CD8-positive, alpha-beta memory T cell (primary cell): ENCODE data around the gene GJB4. TPM values are rescaled to one million over a fixed set of nuclear protein-coding genes. Genes with fewer than 3 reads are reported as not detected.
A peak's percentile ranks its signal among the peaks of the same experiment; 100 is the strongest.

Source experiments
- CTCF ChIA-PET: fragments of 350-600 bp; sonication (Branson Sonifier 250); formaldehyde crosslinking; loops from one replicate; lab custom pipeline; 2021; ENCODE audit warnings: antibody characterized with exemption; lab: Charles Lee
- POLR2A ChIA-PET: fragments of 350-600 bp; sonication (Branson Sonifier 250); formaldehyde crosslinking; loops from one replicate; lab custom pipeline; 2021; ENCODE audit warnings: antibody characterized with exemption; lab: Charles Lee
- DNase-seq, 5 donors: peaks; one replicate each; pipeline versions ENCODE4 v3.0.0 to v3.0.0-alpha.2; 2020 to 2022; ENCODE audit warnings: mixed read lengths in 1 of 5
- H3K27ac ChIP-seq: one replicate; pipeline ENCODE4 v1.7.0; 2013; ENCODE audit warnings: low read depth, mild to moderate bottlenecking, low read length, moderate library complexity
- H3K27me3 ChIP-seq: 2 replicates; pipeline ENCODE4 v1.7.0; 2013; ENCODE audit warnings: low read length, mild to moderate bottlenecking; ENCODE audit not compliant: insufficient read depth, poor library complexity, severe bottlenecking
- H3K36me3 ChIP-seq: 2 replicates; pipeline ENCODE4 v1.7.0; 2013; ENCODE audit warnings: mild to moderate bottlenecking, low read length, moderate library complexity; ENCODE audit not compliant: insufficient read depth
- H3K4me1 ChIP-seq: 2 replicates; pipeline ENCODE4 v1.7.0; 2013; ENCODE audit warnings: mild to moderate bottlenecking, low read length, moderate library complexity; ENCODE audit not compliant: insufficient read depth
- H3K4me3 ChIP-seq: 2 replicates; pipeline ENCODE4 v1.7.0; 2013; ENCODE audit warnings: mild to moderate bottlenecking, low read length
- H3K9me3 ChIP-seq: 2 replicates; pipeline ENCODE4 v1.7.0; 2013; ENCODE audit warnings: mild to moderate bottlenecking, low read length
- H3K27ac Mint-ChIP-seq, 8 donors: one replicate each; pipeline ENCODE4 v1.8.0; 2020 to 2021; ENCODE audit warnings: mixed read lengths in 8 of 8, mild to moderate bottlenecking in 6 of 8, inconsistent platforms in 3 of 8, moderate library complexity in 3 of 8
- H3K27me3 Mint-ChIP-seq, 2 donors: one replicate each; pipeline ENCODE4 v1.8.0; 2020 to 2021; ENCODE audit warnings: mixed read lengths in 2 of 2, mild to moderate bottlenecking in 1 of 2, moderate library complexity in 1 of 2
- H3K36me3 Mint-ChIP-seq, 3 donors: one replicate each; pipeline ENCODE4 v1.8.0; 2020 to 2021; ENCODE audit warnings: mixed read lengths in 3 of 3, inconsistent platforms in 1 of 3, mild to moderate bottlenecking in 1 of 3
- H3K4me1 Mint-ChIP-seq, 3 donors: one replicate each; pipeline ENCODE4 v1.8.0; 2020 to 2021; ENCODE audit warnings: mixed read lengths in 3 of 3, inconsistent platforms in 1 of 3, mild to moderate bottlenecking in 1 of 3
- H3K4me3 Mint-ChIP-seq, 7 donors: one replicate each; pipeline ENCODE4 v1.8.0; 2020 to 2021; ENCODE audit warnings: mixed read lengths in 7 of 7, mild to moderate bottlenecking in 6 of 7, moderate library complexity in 4 of 7, inconsistent platforms in 2 of 7
- H3K9me3 Mint-ChIP-seq, 5 donors: one replicate each; pipeline ENCODE4 v1.8.0; 2020 to 2022; ENCODE audit warnings: mixed read lengths in 5 of 5, mild to moderate bottlenecking in 3 of 5, moderate library complexity in 2 of 5, inconsistent platforms in 1 of 5
- polyA plus RNA-seq: library from polyadenylated mRNA; unstranded; fragments of 300-500 nt; fragmentation: Illumina TruSeq; gene quantifications from one replicate; pipeline ENCODE4 v1.2.3, GENCODE V29; 2021
- total RNA-seq, 2 experiments: library from RNA; stranded (reverse); gene quantifications; one replicate each; pipeline ENCODE4 v1.2.3, GENCODE V29; 2021

Gene GJB4
- total and polyA plus RNA-seq, 3 experiments from 2014 or later: not detected

DNA sequence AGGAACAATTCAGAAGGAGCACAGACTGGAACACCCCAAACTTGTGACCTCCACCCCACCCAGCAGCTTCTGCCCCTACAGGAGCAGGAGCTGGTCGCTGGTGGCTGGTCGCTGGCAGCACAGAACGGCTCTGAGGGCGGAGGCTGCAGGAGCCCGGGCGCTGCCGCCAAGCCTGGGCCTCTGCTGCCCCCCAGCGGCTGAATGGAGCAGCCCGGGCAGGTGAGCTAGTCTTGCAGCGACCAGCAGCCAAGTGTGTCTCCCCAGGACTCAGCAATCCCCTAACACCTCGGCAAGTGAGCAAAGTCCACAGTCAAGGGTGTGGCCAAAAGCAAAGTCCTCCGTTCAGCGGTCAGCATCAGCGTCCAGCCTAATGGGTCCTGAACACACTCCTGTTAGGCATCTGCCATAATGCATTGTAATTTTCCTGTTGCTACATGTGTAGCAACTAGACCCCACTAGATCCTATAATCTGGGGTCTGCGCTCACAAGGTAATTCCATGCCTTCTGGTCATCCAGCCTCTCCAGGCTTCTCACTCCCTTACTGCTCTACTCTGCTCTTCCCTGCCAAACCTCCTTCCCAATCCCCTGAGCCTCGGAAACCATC is 16.8 kb upstream of the GJB4 start:
- H3K4me1 ChIP-seq: no peaks in the 10 kb centered on the region
- Mint-ChIP-seq H3K9me3 (no peaks in the 10 kb centered on the region), H3K4me3 (no peak overlapping the region), H3K27ac (no peak overlapping the region), H3K4me1 (peaks cover 0 to 6% (median 4%) of the 10 kb centered on the region in 3 donors), H3K27me3 (peaks cover 13 to 14% of the 10 kb centered on the region in 2 donors), H3K36me3 (no peaks in the 10 kb centered on the region)
- no peaks in the 10 kb centered on the region for H3K27me3 ChIP-seq
- CTCF ChIA-PET: interaction anchor here (0.5 to 4.2 kb wide), 15 partner anchors 8 to 1110 kb away, joined by 3 to 21 read pairs (median 4); partner anchors contain the start of gene GJB5
- POLR2A ChIA-PET: no interaction called here
- H3K36me3 ChIP-seq: no peaks in the 10 kb centered on the region
- H3K27ac ChIP-seq: no peak overlapping the region
- peak; percentile 45 to 73 (median 59) for DNase-seq
- no peaks in the 10 kb centered on the region for H3K9me3 ChIP-seq
- H3K4me3 ChIP-seq: no peak overlapping the region

DNA sequence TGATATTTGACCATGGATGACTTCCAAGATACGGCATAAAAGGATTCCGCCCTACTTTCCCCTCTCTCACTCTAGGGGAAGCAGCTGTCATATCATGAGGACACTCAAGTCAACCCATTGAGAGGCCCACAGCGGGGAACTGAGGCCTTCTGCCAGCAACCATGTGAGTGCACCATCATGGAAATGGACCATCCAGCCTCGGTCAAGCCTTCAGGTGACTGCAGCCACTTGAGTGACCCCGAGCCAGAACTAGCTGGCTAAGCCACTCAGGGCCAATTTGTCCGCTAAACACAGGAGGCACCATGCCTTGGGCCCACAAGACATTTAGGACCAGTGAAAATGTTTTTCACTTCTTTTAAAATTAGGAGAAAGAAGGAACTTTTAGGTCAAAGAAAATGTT is 15.8 kb upstream of the GJB4 start:
- no peaks in the 10 kb centered on the region for H3K36me3 ChIP-seq
- Mint-ChIP-seq H3K4me3 (no peak overlapping the region), H3K27ac (no peak overlapping the region), H3K27me3 (peaks cover 14 to 22% of the 10 kb centered on the region in 2 donors), H3K9me3 (no peaks in the 10 kb centered on the region), H3K4me1 (peaks cover 0 to 6% (median 4%) of the 10 kb centered on the region in 3 donors), H3K36me3 (no peaks in the 10 kb centered on the region)
- ChIA-PET CTCF (interaction anchor here (1.2 to 4.2 kb wide), 6 partner anchors 9 to 1111 kb away, joined by 4 to 21 read pairs (median 8); partner anchors contain the start of gene GJB5), POLR2A (no interaction called here)
- no peaks in the 10 kb centered on the region for H3K27me3 ChIP-seq
- H3K4me3 ChIP-seq: no peak overlapping the region
- H3K9me3 ChIP-seq: no peaks in the 10 kb centered on the region
- no peaks in the 10 kb centered on the region for H3K4me1 ChIP-seq
- no peak for DNase-seq
- no peak overlapping the region for H3K27ac ChIP-seq

- no peak overlapping the region for H3K27ac Mint-ChIP-seq
- Histone ChIP-seq H3K9me3 (no peaks in the 10 kb centered on the region), H3K4me1 (no peaks in the 10 kb centered on the region), H3K4me3 (no peak overlapping the region), H3K27me3 (no peaks in the 10 kb centered on the region), H3K36me3 (no peaks in the 10 kb centered on the region), H3K27ac (no peak overlapping the region)
- no peak for DNase-seq
- ChIA-PET CTCF (interaction anchor here (1.6 to 4.2 kb wide), 2 partner anchors 10 to 1112 kb away, joined by 4 to 21 read pairs; no protein-coding TSS in a partner anchor), POLR2A (no interaction called here)
- no peak overlapping the region for H3K4me3 Mint-ChIP-seq
- H3K36me3 Mint-ChIP-seq: peaks cover 0 to 1% (median 0%) of the 10 kb centered on the region in 3 donors
- no peaks in the 10 kb centered on the region for H3K9me3 Mint-ChIP-seq
- peaks cover 0 to 6% (median 4%) of the 10 kb centered on the region in 3 donors for H3K4me1 Mint-ChIP-seq
- H3K27me3 Mint-ChIP-seq: peaks cover 13 to 27% of the 10 kb centered on the region in 2 donors
Observed at GRCh38 chr1:34744851-34745250, 14.7 kb upstream of the GJB4 start.

- ChIA-PET CTCF (no interaction called here), POLR2A (no interaction called here)
- H3K4me1 Mint-ChIP-seq: peaks cover 0 to 6% (median 4%) of the 10 kb centered on the region in 3 donors
- H3K4me1 ChIP-seq: no peaks in the 10 kb centered on the region
- H3K36me3 Mint-ChIP-seq: peaks cover 0 to 1% (median 0%) of the 10 kb centered on the region in 3 donors
- no peaks in the 10 kb centered on the region for H3K27me3 ChIP-seq
- H3K4me3 Mint-ChIP-seq: no peak overlapping the region
- no peaks in the 10 kb centered on the region for H3K9me3 Mint-ChIP-seq
- H3K36me3 ChIP-seq: no peaks in the 10 kb centered on the region
- H3K27ac Mint-ChIP-seq: no peak overlapping the region
- H3K4me3 ChIP-seq: no peak overlapping the region
- no peaks in the 10 kb centered on the region for H3K9me3 ChIP-seq
- H3K27me3 Mint-ChIP-seq: peaks cover 9 to 20% of the 10 kb centered on the region in 2 donors
- no peak overlapping the region for H3K27ac ChIP-seq
- DNase-seq: peak in 1 of 5 donors; percentile 22
Observed at GRCh38 chr1:34745666-34746065, 13.9 kb upstream of the GJB4 start.

DNA sequence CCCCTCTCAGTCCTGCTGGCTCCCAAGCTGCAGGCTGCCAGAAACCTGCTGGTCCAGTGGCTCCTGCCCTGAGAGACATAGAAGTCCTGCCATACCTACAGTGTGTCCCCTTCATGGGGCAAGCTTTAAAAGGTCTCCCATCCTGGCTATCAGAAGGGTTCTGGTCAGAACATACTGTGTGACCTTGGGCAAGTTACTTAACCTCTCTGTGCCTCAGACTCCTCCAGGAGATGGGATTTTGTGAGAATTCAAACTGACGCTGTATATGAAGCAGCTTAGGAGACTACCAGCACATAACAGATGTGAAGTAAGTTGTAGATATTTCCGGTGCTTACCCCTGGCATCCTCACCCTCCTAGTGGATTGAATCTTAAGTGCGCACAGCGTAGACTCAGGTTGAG is 13.4 kb upstream of the GJB4 start:
- no peaks in the 10 kb centered on the region for H3K36me3 ChIP-seq
- H3K27ac Mint-ChIP-seq: no peak overlapping the region
- H3K27ac ChIP-seq: no peak overlapping the region
- DNase-seq: no peak
- H3K36me3 Mint-ChIP-seq: peaks cover 0 to 1% (median 0%) of the 10 kb centered on the region in 3 donors
- peaks cover 0 to 6% (median 4%) of the 10 kb centered on the region in 3 donors for H3K4me1 Mint-ChIP-seq
- no peaks in the 10 kb centered on the region for H3K4me1 ChIP-seq
- no peaks in the 10 kb centered on the region for H3K27me3 ChIP-seq
- no peak overlapping the region for H3K4me3 Mint-ChIP-seq
- no peaks in the 10 kb centered on the region for H3K9me3 Mint-ChIP-seq
- ChIA-PET POLR2A (no interaction called here), CTCF (no interaction called here)
- no peak overlapping the region for H3K4me3 ChIP-seq
- peaks cover 9 to 16% of the 10 kb centered on the region in 2 donors for H3K27me3 Mint-ChIP-seq
- H3K9me3 ChIP-seq: no peaks in the 10 kb centered on the region

DNA sequence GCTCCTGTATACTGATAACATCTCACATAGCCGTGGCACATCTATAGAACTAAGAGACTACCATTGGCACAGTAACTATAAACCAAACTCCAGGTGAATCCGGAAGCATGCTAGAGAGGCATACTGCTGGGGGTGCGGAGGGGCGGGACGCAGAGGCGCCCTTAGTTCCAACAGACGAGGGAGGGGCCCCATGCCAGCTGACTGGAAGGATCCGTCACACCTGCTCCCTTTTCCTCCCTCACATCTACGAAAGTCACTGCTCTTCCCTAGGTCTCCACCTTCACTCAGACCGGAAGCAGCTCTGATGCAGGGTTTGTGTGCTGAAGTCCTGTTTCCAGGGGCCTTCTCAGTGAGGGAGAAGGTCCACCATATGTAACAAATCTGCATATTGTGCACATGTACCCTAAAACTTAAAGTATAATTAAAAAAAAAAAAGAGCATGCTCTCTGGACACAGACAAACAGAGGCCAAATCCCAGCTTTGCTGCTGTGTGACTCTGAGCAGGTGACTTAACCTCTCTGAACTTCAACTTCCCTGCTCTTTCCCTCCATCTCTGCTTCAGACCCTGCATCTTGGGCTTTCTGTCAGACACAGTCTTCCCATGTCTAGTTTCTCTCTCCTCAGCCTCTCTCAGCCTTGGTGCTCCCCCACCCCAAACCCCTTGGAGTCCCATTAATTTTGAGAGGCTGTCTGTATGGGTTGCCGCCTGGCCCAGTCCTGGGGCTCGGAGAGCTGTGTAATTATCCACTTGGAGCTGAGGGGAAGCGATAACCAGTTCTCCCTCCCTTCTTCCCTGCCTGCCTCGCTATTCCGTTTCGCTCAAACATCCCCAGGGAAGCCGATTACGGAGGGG is 12.5 kb upstream of the GJB4 start:
- Mint-ChIP-seq H3K27me3 (peaks cover 9 to 14% of the 10 kb centered on the region in 2 donors), H3K9me3 (no peaks in the 10 kb centered on the region), H3K4me3 (peak overlapping the region in 1 of 7 donors; percentile 52), H3K27ac (no peak overlapping the region), H3K36me3 (peaks cover 0 to 1% (median 0%) of the 10 kb centered on the region in 3 donors), H3K4me1 (peaks cover 0 to 6% (median 4%) of the 10 kb centered on the region in 3 donors)
- H3K9me3 ChIP-seq: no peaks in the 10 kb centered on the region
- POLR2A ChIA-PET: no interaction called here
- H3K27me3 ChIP-seq: no peaks in the 10 kb centered on the region
- H3K4me3 ChIP-seq: no peak overlapping the region
- no peak overlapping the region for H3K27ac ChIP-seq
- peak in 1 of 5 donors; percentile 43 for DNase-seq
- H3K4me1 ChIP-seq: no peaks in the 10 kb centered on the region
- no peaks in the 10 kb centered on the region for H3K36me3 ChIP-seq
- CTCF ChIA-PET: no interaction called here

DNA sequence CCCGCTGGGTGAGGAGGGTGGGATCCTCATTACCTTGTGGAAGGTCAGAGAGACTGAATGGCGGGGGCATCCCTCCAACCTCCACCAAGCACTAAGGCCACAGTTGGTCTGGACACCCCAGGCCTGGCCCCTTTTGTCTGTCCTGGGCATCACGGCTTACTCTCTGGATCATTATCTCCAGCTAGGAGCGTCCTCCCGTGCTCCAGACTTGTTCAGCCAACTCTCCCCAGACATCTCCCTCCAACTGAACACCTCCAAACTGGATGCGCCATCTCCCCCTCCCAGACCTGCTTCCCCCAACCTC is 11.9 kb upstream of the GJB4 start:
- H3K36me3 Mint-ChIP-seq: peaks cover 0 to 1% (median 0%) of the 10 kb centered on the region in 3 donors
- H3K9me3 ChIP-seq: no peaks in the 10 kb centered on the region
- no peak overlapping the region for H3K4me3 Mint-ChIP-seq
- H3K4me1 ChIP-seq: no peaks in the 10 kb centered on the region
- peak in 1 of 5 donors; percentile 13 for DNase-seq
- ChIA-PET POLR2A (no interaction called here), CTCF (no interaction called here)
- H3K9me3 Mint-ChIP-seq: no peaks in the 10 kb centered on the region
- H3K4me3 ChIP-seq: no peak overlapping the region
- H3K27me3 ChIP-seq: no peaks in the 10 kb centered on the region
- H3K27ac Mint-ChIP-seq: no peak overlapping the region
- peaks cover 9 to 14% of the 10 kb centered on the region in 2 donors for H3K27me3 Mint-ChIP-seq
- no peak overlapping the region for H3K27ac ChIP-seq
- no peaks in the 10 kb centered on the region for H3K36me3 ChIP-seq
- H3K4me1 Mint-ChIP-seq: peaks cover 0 to 2% (median under 1%) of the 10 kb centered on the region in 3 donors

DNA sequence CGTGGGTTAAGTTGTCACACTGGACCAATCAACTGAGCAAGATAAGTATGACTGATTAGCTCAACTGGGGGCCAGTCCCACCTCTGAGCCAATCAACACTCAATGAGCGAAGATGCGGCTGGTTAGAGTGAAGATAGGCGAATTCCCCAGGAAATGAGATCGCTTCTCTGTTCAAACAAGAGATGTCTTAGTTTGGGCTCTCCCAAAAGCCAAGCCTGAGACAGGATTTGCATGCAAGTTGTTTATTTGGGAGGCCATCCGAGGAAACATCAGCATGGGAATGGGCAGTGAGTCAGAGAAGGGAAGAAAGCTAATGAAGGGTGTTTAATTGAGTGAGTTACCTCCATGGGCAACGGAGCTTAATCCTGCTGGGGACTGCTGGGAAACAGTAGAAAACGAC is 9.5 kb upstream of the GJB4 start:
- POLR2A ChIA-PET: no interaction called here
- H3K4me3 Mint-ChIP-seq: no peak overlapping the region
- no peaks in the 10 kb centered on the region for H3K4me1 ChIP-seq
- no peaks in the 10 kb centered on the region for H3K4me1 Mint-ChIP-seq
- H3K36me3 Mint-ChIP-seq: peaks cover 0 to 1% (median 0%) of the 10 kb centered on the region in 3 donors
- H3K27ac Mint-ChIP-seq: no peak overlapping the region
- H3K9me3 Mint-ChIP-seq: no peaks in the 10 kb centered on the region
- H3K4me3 ChIP-seq: no peak overlapping the region
- H3K36me3 ChIP-seq: no peaks in the 10 kb centered on the region
- H3K27me3 Mint-ChIP-seq: peaks cover 5 to 19% of the 10 kb centered on the region in 2 donors
- CTCF ChIA-PET: no interaction called here
- H3K27ac ChIP-seq: no peak overlapping the region
- DNase-seq: no peak
- H3K9me3 ChIP-seq: no peaks in the 10 kb centered on the region
- no peaks in the 10 kb centered on the region for H3K27me3 ChIP-seq
